Thymus (tissue), 14 donors: Measurements from ENCODE around the gene GUCA2B. TPM values are rescaled to one million over a fixed set of nuclear protein-coding genes. Genes with fewer than 3 reads are reported as not detected.

ENCODE experiments used
- DNase-seq, 9 donors: peaks; one replicate each; pipeline ENCODE4 v3.0.0-alpha.2; 2013; ENCODE audit warnings: low spot score in 9 of 9, low read depth in 6 of 9, missing footprints in 1 of 9
- H3K27ac ChIP-seq, 2 donors: one replicate each; pipeline ENCODE4 v1.5.1; 2013; ENCODE audit warnings: control low read depth in 1 of 2, low read depth in 1 of 2, low read length in 1 of 2, mild to moderate bottlenecking in 1 of 2, moderate library complexity in 1 of 2
- H3K27me3 ChIP-seq, 2 donors: one replicate each; pipeline ENCODE4 v1.5.1; 2013; ENCODE audit warnings: low read length in 1 of 2; ENCODE audit not compliant: control insufficient read depth in 2 of 2, insufficient read depth in 1 of 2
- H3K36me3 ChIP-seq, 2 donors: one replicate each; pipeline ENCODE4 v1.5.1; 2013; ENCODE audit warnings: low read length in 1 of 2, mild to moderate bottlenecking in 1 of 2, moderate library complexity in 1 of 2; ENCODE audit not compliant: control insufficient read depth in 2 of 2, insufficient read depth in 2 of 2
- H3K4me1 ChIP-seq, 2 donors: one replicate each; pipeline ENCODE4 v1.5.1; 2013; ENCODE audit warnings: low read length in 2 of 2; ENCODE audit not compliant: control insufficient read depth in 2 of 2, insufficient read depth in 2 of 2
- H3K4me3 ChIP-seq, 2 donors: one replicate each; pipeline ENCODE4 v1.5.1; 2013; ENCODE audit warnings: low read length in 2 of 2, control low read depth in 1 of 2, mild to moderate bottlenecking in 1 of 2
- H3K9me3 ChIP-seq, 2 donors: one replicate each; pipeline ENCODE4 v1.5.1; 2013; ENCODE audit warnings: low read length in 1 of 2, mild to moderate bottlenecking in 1 of 2; ENCODE audit not compliant: control insufficient read depth in 2 of 2, insufficient read depth in 1 of 2
- WGBS: extraction: QIAGEN DNeasy Blood & Tissue Kit; methylation state at CpG from one replicate; pipeline ENCODE4 v1.1.7; 2013; 5-methylcytosine and 5-hydroxymethylcytosine counted together
- long read RNA-seq, 10 donors: transcript quantifications; one replicate each; lab custom pipeline, GENCODE V29; 2026
- polyA plus RNA-seq: library from polyadenylated mRNA; stranded (reverse); fragments of 200-250 nt; gene quantifications from one replicate; pipeline ENCODE4 v1.2.3, GENCODE V29; 2013
- total RNA-seq: library from RNA; stranded (reverse); fragments of 120-200 nt; gene quantifications from one replicate; pipeline ENCODE4 v1.2.4, GENCODE V29; 2013
- donor health status: healthy.

Gene GUCA2B
- 0.28 TPM for total RNA-seq
- polyA plus RNA-seq, result 0.84 TPM
- long read RNA-seq, donor 1, result 0 reads
- long read RNA-seq, donor 2, result 0 reads
- long read RNA-seq, donor 3, result 0 reads
- long read RNA-seq, donor 4, result 0 reads
- long read RNA-seq, donor 5, result 0 reads
- long read RNA-seq, donor 6, result 0 reads
- long read RNA-seq, donor 7, result 0 reads
- long read RNA-seq, donor 8, partial matches to known transcripts, result 0 of 1 reads
- long read RNA-seq, donor 8, other reads (novel, unspliced or antisense), result 0 of 1 reads
- long read RNA-seq, donor 9, partial matches to known transcripts, result 0 of 1 reads
- long read RNA-seq, donor 9, other reads (novel, unspliced or antisense), result 0 of 1 reads
- long read RNA-seq, donor 10, result 0 reads

DNA sequence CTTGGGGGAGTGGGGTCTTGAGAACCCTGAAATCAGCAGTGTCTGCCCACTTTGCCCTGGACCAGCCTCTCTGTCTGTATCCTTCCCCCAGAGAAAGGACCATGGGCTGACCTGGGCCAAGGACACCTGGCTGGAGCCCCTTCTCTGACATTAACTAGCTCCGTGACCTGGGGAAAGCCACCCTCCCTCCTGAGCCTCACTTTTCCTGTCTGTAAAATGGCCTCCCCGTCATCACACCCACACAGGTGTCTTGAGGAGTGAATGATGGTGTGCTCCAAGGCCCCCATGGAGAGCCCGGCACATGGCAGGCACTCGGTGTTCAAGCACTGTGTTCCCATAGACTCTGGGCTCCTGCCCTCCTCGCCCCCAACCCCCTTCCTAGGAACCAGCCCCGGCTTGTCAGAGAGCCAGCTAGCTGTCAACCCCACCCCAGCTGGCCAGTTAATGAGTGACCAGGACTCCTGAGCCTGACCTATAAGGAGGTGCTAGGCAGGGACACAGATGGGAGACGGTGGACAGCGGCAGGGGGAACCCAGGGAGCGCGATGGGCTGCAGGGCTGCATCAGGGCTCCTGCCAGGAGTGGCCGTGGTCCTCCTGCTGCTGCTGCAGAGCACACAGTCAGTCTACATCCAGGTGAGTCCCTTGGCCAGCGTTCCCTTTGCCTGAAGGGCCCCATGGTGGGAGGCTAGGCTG, at the start of gene GUCA2B:
Gene GUCA2B (plus strand): TSS at position 504 of the 694 bp plus-strand sequence. CDS start 41 bp downstream, at position 545.
- Histone ChIP-seq H3K4me3 (no peak within 1 kb of the TSS), H3K4me1 (peaks cover 0 to 7% of the 10 kb centered on the region in 2 donors), H3K36me3 (no peaks in the 10 kb centered on the region), H3K27me3 (no peaks in the 10 kb centered on the region), H3K9me3 (no peaks in the 10 kb centered on the region), H3K27ac (no peak within 1 kb of the TSS)
- WGBS, result 96% methylated on average over 12 of the region's 12 CpGs
- DNase-seq, result no peak

DNA sequence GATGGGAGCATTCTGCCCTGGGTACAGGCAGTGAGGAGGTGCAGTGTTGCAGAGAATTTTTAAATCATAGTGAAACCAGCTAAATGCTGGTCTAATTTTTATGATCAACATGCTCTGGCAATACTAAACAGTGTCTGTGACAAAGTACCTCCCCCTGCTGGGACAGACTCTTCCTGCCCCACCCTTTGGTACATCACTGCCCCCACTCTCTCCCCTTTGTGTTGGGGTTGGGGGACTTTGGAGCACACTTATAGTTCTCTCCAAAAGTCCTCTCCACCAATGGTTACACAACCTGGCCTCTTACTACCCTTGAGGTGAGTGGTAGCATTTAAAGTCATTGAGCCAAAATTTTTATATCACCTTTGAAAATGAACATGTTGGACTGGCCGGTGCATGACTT, 48.2 kb upstream of the GUCA2B start:
- Histone ChIP-seq H3K36me3 (no peaks in the 10 kb centered on the region), H3K27me3 (no peaks in the 10 kb centered on the region), H3K4me3 (no peak overlapping the region), H3K4me1 (no peaks in the 10 kb centered on the region), H3K27ac (no peak overlapping the region), H3K9me3 (no peaks in the 10 kb centered on the region)
- no peak for DNase-seq
- 95% methylated on average over 1 of the region's 1 CpG for WGBS

DNA sequence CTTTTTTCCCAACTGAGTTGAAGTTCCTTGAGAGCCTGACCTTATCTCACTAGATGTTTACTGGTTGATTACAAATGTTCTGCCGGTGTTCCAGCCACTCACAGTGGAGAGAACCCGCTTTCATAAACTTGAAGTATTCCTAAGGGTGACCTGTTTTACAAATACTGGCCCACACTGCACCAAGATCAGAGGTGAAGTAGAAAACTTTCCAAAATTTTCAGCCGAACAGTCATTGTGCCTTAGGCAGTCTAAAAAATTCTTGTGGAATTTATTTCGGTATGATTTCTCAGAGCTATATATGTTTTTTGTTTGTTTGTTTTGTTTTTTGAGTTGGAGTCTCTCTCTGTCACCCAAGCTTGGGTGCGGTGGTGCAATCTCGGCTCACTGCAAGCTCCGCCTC, 44.9 kb upstream of the GUCA2B start:
- Histone ChIP-seq H3K36me3 (no peaks in the 10 kb centered on the region), H3K27ac (no peak overlapping the region), H3K9me3 (no peaks in the 10 kb centered on the region), H3K27me3 (no peaks in the 10 kb centered on the region), H3K4me1 (no peaks in the 10 kb centered on the region), H3K4me3 (no peak overlapping the region)
- DNase-seq, result no peak
- 98% methylated on average over 7 of the region's 7 CpGs for WGBS

DNA sequence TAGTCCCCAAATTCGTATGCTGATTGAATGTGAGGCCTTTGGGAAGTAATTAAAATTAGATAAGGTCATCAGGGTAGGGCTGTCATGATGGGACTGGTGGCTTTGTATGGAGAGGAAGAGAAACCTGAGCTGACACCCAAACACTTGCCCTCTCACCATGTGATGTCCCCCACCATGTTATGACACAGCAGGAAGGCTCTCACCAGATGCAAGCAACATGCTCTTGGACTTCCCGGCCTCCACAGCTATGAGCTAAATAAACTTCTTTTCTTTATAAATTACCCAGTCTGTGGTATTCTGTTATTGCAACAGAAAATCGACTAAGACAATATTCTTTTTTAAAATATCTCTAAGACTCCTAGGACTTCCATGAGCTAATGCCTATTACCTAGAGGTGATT, 43.6 kb upstream of the GUCA2B start:
- H3K9me3 ChIP-seq, result no peaks in the 10 kb centered on the region
- WGBS, result over 99% methylated on average over 3 of the region's 3 CpGs
- no peak overlapping the region for H3K27ac ChIP-seq
- no peaks in the 10 kb centered on the region for H3K36me3 ChIP-seq
- no peaks in the 10 kb centered on the region for H3K27me3 ChIP-seq
- H3K4me1 ChIP-seq, result no peaks in the 10 kb centered on the region
- no peak for DNase-seq
- H3K4me3 ChIP-seq, result no peak overlapping the region

DNA sequence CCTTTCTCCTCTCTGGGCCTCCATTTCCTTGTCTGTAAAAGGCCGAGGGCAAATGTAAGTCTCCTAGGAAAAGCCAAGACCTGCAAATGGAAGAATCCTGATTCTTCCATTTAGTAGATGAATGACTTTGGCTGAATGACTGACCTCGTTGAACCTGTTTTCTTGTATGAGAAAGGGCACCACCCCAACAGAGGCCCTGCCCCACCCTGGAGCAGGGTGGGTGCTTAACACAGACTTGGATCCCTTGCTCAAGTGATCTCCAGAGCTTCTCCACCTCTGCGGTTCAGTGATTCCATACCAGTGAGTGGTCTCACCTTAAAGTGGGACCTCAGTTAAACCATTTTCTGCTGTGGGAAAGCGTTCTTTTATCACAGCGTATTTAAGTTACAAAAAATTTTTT, 39.0 kb upstream of the GUCA2B start:
- WGBS, result 95% methylated on average over 5 of the region's 5 CpGs
- Histone ChIP-seq H3K9me3 (no peaks in the 10 kb centered on the region), H3K27ac (no peak overlapping the region), H3K4me3 (no peak overlapping the region), H3K36me3 (no peaks in the 10 kb centered on the region), H3K27me3 (no peaks in the 10 kb centered on the region), H3K4me1 (no peaks in the 10 kb centered on the region)
- DNase-seq, result no peak

DNA sequence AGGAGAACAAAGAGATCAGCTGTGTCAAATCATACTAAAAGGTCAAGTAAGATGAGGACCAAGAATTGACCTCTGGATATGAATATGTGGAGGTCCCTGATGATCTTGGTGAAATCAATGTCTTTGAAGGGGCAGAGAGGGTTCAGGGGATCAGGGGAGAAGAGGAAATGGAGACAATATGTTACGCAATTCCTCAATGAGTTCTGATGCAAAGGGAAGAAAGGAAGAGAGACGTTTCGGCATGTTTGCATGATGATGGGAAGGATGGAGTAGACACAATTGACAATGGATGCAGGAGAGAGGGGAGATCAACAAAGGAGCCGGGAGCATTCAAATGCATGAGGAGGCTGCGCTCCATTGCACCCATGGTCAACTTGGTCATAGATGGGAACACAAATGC, 36.0 kb upstream of the GUCA2B start:
- no peaks in the 10 kb centered on the region for H3K36me3 ChIP-seq
- H3K9me3 ChIP-seq, result no peaks in the 10 kb centered on the region
- WGBS, result 94% methylated on average over 5 of the region's 5 CpGs
- no peaks in the 10 kb centered on the region for H3K4me1 ChIP-seq
- no peak for DNase-seq
- no peak overlapping the region for H3K27ac ChIP-seq
- no peaks in the 10 kb centered on the region for H3K27me3 ChIP-seq
- no peak overlapping the region for H3K4me3 ChIP-seq

DNA sequence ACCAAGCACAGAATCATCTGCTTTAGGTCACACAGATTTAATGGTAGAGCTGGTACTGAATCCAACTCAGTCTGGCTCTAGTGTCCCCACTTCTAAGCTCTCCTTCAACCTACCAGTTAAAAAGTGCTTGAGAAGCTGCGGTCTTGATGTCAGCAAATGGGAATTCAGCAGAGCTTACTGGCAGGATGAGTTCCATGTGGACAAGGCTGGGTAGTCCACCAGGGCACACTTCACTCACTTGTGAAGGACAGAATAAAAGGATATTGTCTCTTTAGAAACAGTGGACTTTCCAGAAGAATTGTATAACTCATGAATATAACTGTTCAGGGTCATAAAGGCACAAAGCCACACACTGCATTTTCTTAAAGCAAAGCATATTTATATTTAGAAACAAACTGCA, 35.1 kb upstream of the GUCA2B start:
- Histone ChIP-seq H3K4me1 (no peaks in the 10 kb centered on the region), H3K27me3 (no peaks in the 10 kb centered on the region), H3K27ac (no peak overlapping the region), H3K4me3 (no peak overlapping the region), H3K36me3 (no peaks in the 10 kb centered on the region), H3K9me3 (no peaks in the 10 kb centered on the region)
- WGBS, result 95% methylated on average over 1 of the region's 1 CpG
- DNase-seq, result no peak

DNA sequence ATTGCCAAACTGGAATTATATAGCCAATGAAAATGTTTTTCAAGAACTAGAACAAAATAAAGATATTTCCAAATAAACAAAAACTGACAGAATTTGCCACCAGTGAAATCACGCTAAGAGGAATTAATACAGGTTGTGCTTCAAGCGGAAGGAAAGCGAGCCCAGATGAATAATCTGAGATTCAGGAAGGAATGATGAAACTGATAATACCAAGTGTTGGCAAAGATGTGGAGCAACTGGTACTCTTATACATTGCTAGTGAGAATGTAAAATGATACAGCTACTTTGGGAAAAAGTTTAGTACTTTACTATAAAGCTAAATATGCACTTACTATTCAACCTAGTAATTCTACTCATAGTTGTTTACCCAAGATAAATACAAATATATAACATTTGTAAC, 30.8 kb upstream of the GUCA2B start:
- over 99% methylated on average over 3 of the region's 3 CpGs for WGBS
- Histone ChIP-seq H3K36me3 (no peaks in the 10 kb centered on the region), H3K27ac (no peak overlapping the region), H3K9me3 (no peaks in the 10 kb centered on the region), H3K4me3 (no peak overlapping the region), H3K4me1 (no peaks in the 10 kb centered on the region), H3K27me3 (no peaks in the 10 kb centered on the region)
- DNase-seq, result no peak

DNA sequence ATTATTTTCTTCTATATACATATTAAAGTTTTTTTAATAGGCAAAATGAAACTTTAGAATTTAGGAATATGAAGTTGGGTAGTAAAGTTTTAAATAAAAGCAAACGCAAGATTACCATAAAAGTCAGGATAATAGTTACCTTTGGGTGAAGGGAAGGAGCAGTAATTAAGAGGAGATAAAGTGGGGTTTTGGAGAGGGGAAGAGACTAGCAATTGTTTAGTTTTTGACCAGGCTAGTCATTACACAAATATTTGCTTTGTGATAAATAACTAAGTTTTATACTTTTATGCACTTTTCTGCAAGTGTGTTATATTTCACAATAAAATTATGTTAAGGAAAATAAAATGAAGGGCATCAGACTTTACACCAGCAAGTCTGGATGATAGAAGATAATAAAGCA, 27.7 kb upstream of the GUCA2B start:
- Histone ChIP-seq H3K4me3 (no peak overlapping the region), H3K27ac (no peak overlapping the region), H3K4me1 (no peaks in the 10 kb centered on the region), H3K36me3 (no peaks in the 10 kb centered on the region), H3K9me3 (no peaks in the 10 kb centered on the region), H3K27me3 (no peaks in the 10 kb centered on the region)
- 97% methylated on average over 1 of the region's 1 CpG for WGBS
- no peak for DNase-seq
